MM.1S (cell line): Measurements from ENCODE around the gene CHFR.

Source experiments
- EZH2 ChIP-seq: fragments of 300-600 bp; sonication (generic); optimal IDR thresholded peaks from 2 replicates; pipeline ENCODE3; 2017; ENCODE audit warnings: low read depth, mild to moderate bottlenecking, antibody characterized with exemption, low read length, mixed read lengths
- EZH2phosphoT487 ChIP-seq: fragments of 300-600 bp; sonication (generic); IDR thresholded peaks from 2 replicates; pipeline ENCODE4 v1.6.1; 2018; ENCODE audit warnings: antibody characterized with exemption, low read length
- TF ChIP-seq, protein P1 (sequence below): fragments of 300-600 bp; sonication (generic); IDR thresholded peaks from 2 replicates; pipeline ENCODE4 v1.5.1; 2016; ENCODE audit warnings: antibody characterized with exemption, low read length, mixed read lengths

DNA sequence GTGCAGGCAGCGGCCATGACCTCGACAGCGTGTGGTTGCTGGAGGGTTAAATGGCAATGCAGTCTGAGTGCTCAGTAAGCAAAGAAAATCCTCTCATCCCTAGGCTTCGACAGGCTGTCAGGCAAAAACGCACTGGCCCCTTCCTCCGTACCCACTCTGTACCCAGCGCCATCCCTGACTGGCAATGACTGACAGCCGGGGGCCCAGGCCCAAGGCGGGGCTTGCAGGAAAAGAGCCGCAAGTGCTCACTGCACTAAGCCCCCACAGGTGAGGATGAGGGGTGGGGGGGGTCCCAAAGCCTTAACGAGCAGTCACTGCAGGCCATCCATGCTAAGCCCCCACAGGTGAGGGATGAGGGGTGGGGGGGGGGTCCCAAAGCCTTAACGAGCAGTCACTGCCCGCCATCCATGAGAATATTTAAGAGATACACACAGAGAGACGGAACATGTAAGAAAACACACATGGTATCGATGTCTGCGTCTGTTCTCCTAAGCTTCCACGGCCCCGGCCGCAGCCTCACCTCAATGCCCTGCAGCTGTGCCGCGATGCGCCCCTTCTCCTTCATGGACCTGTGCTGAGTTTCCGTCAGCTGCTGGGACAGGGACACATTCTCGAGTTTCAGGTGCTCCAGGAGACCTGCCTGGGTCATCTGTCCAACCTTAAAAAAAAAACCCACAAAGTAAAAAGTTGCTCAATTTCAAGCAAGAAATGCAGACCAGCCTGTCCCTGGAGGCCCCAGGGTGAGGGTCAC is 89.4 kb downstream of the CHFR start:
- TF ChIP-seq, protein P1, sequence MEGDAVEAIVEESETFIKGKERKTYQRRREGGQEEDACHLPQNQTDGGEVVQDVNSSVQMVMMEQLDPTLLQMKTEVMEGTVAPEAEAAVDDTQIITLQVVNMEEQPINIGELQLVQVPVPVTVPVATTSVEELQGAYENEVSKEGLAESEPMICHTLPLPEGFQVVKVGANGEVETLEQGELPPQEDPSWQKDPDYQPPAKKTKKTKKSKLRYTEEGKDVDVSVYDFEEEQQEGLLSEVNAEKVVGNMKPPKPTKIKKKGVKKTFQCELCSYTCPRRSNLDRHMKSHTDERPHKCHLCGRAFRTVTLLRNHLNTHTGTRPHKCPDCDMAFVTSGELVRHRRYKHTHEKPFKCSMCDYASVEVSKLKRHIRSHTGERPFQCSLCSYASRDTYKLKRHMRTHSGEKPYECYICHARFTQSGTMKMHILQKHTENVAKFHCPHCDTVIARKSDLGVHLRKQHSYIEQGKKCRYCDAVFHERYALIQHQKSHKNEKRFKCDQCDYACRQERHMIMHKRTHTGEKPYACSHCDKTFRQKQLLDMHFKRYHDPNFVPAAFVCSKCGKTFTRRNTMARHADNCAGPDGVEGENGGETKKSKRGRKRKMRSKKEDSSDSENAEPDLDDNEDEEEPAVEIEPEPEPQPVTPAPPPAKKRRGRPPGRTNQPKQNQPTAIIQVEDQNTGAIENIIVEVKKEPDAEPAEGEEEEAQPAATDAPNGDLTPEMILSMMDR, result no peak
- TF ChIP-seq EZH2 (no peak), EZH2phosphoT487 (no peak)
